Neural cell (in vitro differentiated cells): ENCODE data around the gene ZBTB9.

Experiments used
- EP300 ChIP-seq: fragments of 450-650 bp; conservative IDR thresholded peaks from 2 replicates; pipeline ENCODE4 v1.6.1; 2014; ENCODE audit warnings: antibody characterized with exemption, mild to moderate bottlenecking, moderate library complexity; ENCODE audit not compliant: poor library complexity, severe bottlenecking
- EZH2 ChIP-seq: fragments of 200-600, 300-800 bp; shearing (Covaris generic), sonication (generic); IDR thresholded peaks from 2 replicates; pipeline ENCODE4 v1.6.1; 2014; ENCODE audit warnings: antibody characterized with exemption, low read length, borderline replicate concordance, mild to moderate bottlenecking; ENCODE audit not compliant: insufficient read depth, poor library complexity, severe bottlenecking
- MXI1 ChIP-seq: fragments of 450-650 bp; conservative IDR thresholded peaks from 2 replicates; pipeline ENCODE4 v1.6.1; 2014; ENCODE audit warnings: antibody characterized with exemption, mild to moderate bottlenecking; ENCODE audit not compliant: poor library complexity, severe bottlenecking
- POLR2AphosphoS5 ChIP-seq: IDR thresholded peaks from 2 replicates; pipeline ENCODE4 v1.6.1; 2012
- TF ChIP-seq, protein P1 (sequence below): fragments of 450-650 bp; IDR thresholded peaks from 2 replicates; pipeline ENCODE4 v1.5.1; 2014; ENCODE audit warnings: antibody characterized with exemption, mild to moderate bottlenecking, moderate library complexity; ENCODE audit not compliant: poor library complexity, severe bottlenecking
- TF ChIP-seq, protein P2 (sequence below): IDR thresholded peaks from 2 replicates; pipeline ENCODE4 v1.6.1; 2012; ENCODE audit warnings: borderline replicate concordance

DNA sequence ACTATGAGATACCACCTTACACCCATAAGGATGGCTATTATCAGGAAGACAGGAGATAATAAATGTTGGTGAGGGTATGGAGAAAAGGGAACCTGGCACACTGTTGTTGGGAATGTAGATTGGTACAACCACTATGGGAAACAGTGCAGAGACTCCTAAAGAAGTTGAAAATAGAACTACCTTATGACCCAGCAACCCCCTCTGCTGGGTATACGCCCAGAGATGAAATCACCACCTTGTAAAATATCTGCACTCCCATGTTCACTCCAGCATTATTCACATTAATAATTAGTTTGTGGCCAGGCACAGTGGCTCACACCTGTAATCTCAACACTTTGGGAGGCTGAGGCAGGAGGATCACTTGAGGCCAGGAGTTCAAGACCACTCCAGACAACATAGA lies 26.8 kb downstream of the ZBTB9 start:
- TF ChIP-seq, protein P1, sequence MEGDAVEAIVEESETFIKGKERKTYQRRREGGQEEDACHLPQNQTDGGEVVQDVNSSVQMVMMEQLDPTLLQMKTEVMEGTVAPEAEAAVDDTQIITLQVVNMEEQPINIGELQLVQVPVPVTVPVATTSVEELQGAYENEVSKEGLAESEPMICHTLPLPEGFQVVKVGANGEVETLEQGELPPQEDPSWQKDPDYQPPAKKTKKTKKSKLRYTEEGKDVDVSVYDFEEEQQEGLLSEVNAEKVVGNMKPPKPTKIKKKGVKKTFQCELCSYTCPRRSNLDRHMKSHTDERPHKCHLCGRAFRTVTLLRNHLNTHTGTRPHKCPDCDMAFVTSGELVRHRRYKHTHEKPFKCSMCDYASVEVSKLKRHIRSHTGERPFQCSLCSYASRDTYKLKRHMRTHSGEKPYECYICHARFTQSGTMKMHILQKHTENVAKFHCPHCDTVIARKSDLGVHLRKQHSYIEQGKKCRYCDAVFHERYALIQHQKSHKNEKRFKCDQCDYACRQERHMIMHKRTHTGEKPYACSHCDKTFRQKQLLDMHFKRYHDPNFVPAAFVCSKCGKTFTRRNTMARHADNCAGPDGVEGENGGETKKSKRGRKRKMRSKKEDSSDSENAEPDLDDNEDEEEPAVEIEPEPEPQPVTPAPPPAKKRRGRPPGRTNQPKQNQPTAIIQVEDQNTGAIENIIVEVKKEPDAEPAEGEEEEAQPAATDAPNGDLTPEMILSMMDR: no peak
- TF ChIP-seq POLR2AphosphoS5: no peak
- no peak for TF ChIP-seq EP300
- TF ChIP-seq EZH2: no peak
- TF ChIP-seq MXI1: no peak
- TF ChIP-seq, protein P2, sequence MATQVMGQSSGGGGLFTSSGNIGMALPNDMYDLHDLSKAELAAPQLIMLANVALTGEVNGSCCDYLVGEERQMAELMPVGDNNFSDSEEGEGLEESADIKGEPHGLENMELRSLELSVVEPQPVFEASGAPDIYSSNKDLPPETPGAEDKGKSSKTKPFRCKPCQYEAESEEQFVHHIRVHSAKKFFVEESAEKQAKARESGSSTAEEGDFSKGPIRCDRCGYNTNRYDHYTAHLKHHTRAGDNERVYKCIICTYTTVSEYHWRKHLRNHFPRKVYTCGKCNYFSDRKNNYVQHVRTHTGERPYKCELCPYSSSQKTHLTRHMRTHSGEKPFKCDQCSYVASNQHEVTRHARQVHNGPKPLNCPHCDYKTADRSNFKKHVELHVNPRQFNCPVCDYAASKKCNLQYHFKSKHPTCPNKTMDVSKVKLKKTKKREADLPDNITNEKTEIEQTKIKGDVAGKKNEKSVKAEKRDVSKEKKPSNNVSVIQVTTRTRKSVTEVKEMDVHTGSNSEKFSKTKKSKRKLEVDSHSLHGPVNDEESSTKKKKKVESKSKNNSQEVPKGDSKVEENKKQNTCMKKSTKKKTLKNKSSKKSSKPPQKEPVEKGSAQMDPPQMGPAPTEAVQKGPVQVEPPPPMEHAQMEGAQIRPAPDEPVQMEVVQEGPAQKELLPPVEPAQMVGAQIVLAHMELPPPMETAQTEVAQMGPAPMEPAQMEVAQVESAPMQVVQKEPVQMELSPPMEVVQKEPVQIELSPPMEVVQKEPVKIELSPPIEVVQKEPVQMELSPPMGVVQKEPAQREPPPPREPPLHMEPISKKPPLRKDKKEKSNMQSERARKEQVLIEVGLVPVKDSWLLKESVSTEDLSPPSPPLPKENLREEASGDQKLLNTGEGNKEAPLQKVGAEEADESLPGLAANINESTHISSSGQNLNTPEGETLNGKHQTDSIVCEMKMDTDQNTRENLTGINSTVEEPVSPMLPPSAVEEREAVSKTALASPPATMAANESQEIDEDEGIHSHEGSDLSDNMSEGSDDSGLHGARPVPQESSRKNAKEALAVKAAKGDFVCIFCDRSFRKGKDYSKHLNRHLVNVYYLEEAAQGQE: no peak
